ENCODE results near the gene NTN4. TPM values are rescaled to one million over a fixed set of nuclear protein-coding genes. Genes with fewer than 3 reads are reported as not detected.

Gene NTN4
- total RNA-seq, 4 donors from 2014 or later = 4.0 to 10.0 (median 5.7) TPM

DNA sequence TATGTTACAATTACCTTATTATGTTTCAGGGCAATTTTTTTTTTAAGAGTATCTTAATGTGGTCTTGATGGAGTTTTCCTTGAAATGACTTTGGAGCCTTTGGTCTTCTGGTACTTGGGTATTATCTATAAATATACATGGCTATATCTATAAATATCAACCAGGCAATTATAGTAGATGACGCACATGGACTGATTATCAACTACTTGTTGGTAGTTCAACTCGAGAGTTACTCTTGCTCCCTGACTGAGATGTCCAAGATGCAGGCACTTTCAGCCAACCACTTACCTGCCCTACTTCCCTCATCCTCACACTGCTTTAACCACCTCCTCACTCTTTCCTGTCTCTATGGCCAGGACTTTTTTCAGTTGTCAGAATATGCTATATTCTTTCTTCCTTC is 85.4 kb downstream of the NTN4 start:
- H3K27ac ChIP-seq = no peak overlapping the region
- no peaks in the 10 kb centered on the region for H3K9me3 ChIP-seq
- ATAC-seq (no peak), DNase-seq (no peak)
- no peak overlapping the region for H3K4me3 ChIP-seq
- no peaks in the 10 kb centered on the region for H3K4me1 ChIP-seq
- H3K36me3 ChIP-seq = no peaks in the 10 kb centered on the region
- intact Hi-C loops (cut with DNase I; ENCODE audit: low total_unique reads) (no loop called here), in situ Hi-C loops (cut with MboI; ENCODE audit: low sequenced_read_pairs in 4 of 4) (no loop called here)
- no peaks in the 10 kb centered on the region for H3K27me3 ChIP-seq
- no peak for TF ChIP-seq POLR2A (IDR thresholded peaks at IDR 0.05)
- no peak for TF ChIP-seq CTCF (IDR thresholded peaks at IDR 0.05 in 4 of 5, conservative IDR thresholded peaks at IDR 0.05 in 1 of 5)

GRCh38 chr12:95703986-95704385 is 86.6 kb downstream of the NTN4 start:
- Histone ChIP-seq H3K4me3 (no peak overlapping the region), H3K27ac (no peak overlapping the region), H3K27me3 (no peaks in the 10 kb centered on the region), H3K9me3 (no peaks in the 10 kb centered on the region), H3K36me3 (no peaks in the 10 kb centered on the region), H3K4me1 (no peaks in the 10 kb centered on the region)
- intact Hi-C loops (cut with DNase I; ENCODE audit: low total_unique reads) = no loop called here
- ATAC-seq = no peak
- no peak for DNase-seq
- in situ Hi-C loops (cut with MboI; ENCODE audit: low sequenced_read_pairs in 4 of 4) = no loop called here
- TF ChIP-seq CTCF (IDR thresholded peaks at IDR 0.05 in 4 of 5, conservative IDR thresholded peaks at IDR 0.05 in 1 of 5) = no peak
- TF ChIP-seq POLR2A (IDR thresholded peaks at IDR 0.05) = no peak

- DNase-seq = peak in 1 of 2 donors; percentile 38
- in situ Hi-C loops (cut with MboI; ENCODE audit: low sequenced_read_pairs in 4 of 4) = no loop called here
Measured at GRCh38 chr12:95701722-95702418, 88.7 kb downstream of the NTN4 start.

GRCh38 chr12:95701275-95701674 is 89.3 kb downstream of the NTN4 start:
- peak overlapping the region; percentile 1 to 47 (median 24) for H3K27ac ChIP-seq
- in situ Hi-C loops (cut with MboI; ENCODE audit: low sequenced_read_pairs in 4 of 4) (no loop called here), intact Hi-C loops (cut with DNase I; ENCODE audit: low total_unique reads) (no loop called here)
- no peaks in the 10 kb centered on the region for H3K9me3 ChIP-seq
- peak in 1 of 2 donors; percentile 33 for ATAC-seq
- H3K4me1 ChIP-seq = no peaks in the 10 kb centered on the region
- TF ChIP-seq POLR2A (IDR thresholded peaks at IDR 0.05) = no peak
- TF ChIP-seq CTCF (IDR thresholded peaks at IDR 0.05 in 4 of 5, conservative IDR thresholded peaks at IDR 0.05 in 1 of 5) = no peak
- no peak overlapping the region for H3K4me3 ChIP-seq
- no peaks in the 10 kb centered on the region for H3K27me3 ChIP-seq
- no peak for DNase-seq
- H3K36me3 ChIP-seq = no peaks in the 10 kb centered on the region

More at GRCh38 chr12:95701722-95702418, 88.7 kb downstream of the NTN4 start:
- no peaks in the 10 kb centered on the region for H3K27me3 ChIP-seq
- H3K27ac ChIP-seq = peak overlapping the region in 2 of 4 donors; percentile 1 to 43
- no peaks in the 10 kb centered on the region for H3K9me3 ChIP-seq
- TF ChIP-seq POLR2A (IDR thresholded peaks at IDR 0.05) (no peak), CTCF (IDR thresholded peaks at IDR 0.05 in 4 of 5, conservative IDR thresholded peaks at IDR 0.05 in 1 of 5) (no peak)
- no peak overlapping the region for H3K4me3 ChIP-seq
- intact Hi-C loops (cut with DNase I; ENCODE audit: low total_unique reads) = no loop called here
- no peak for ATAC-seq
- H3K36me3 ChIP-seq = no peaks in the 10 kb centered on the region
- no peaks in the 10 kb centered on the region for H3K4me1 ChIP-seq
